NB4 (cell line): ENCODE results near the gene AMFR.

Source experiments
- CTCF ChIP-seq: IDR thresholded peaks from one replicate; pipeline ENCODE4 v1.5.1; 2012; ENCODE audit warnings: low read depth, low read length
- POLR2A ChIP-seq: IDR thresholded peaks from 2 replicates; pipeline ENCODE4 v1.6.1; 2011; ENCODE audit warnings: mild to moderate bottlenecking; ENCODE audit not compliant: insufficient read length; ENCODE audit errors: extremely low read depth
- TF ChIP-seq, protein P1 (sequence below): IDR thresholded peaks from 2 replicates; pipeline ENCODE4 v1.6.1; 2011; ENCODE audit warnings: low read depth, low read length

DNA sequence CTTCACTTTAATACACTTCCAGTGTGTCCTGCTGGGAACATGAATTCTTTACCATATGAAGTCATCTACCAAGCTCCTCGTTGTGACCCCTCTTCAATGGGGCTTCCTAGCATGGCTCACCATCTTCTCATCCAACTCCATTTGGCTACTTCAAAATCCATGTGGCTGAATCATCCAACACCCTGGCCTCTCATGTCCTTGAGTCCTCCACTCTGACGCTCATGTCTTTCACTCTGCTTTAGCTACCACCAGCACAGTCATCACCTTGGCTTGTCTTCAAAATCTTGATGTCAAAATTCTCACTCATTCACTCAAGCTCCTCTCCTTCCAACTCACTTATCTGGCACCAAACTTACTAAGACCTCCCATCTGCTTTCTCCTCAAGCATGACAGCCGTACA, 35.8 kb downstream of the AMFR start:
- TF ChIP-seq CTCF, result no peak
- TF ChIP-seq POLR2A, result no peak
- TF ChIP-seq, protein P1, sequence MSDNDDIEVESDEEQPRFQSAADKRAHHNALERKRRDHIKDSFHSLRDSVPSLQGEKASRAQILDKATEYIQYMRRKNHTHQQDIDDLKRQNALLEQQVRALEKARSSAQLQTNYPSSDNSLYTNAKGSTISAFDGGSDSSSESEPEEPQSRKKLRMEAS, result no peak
